ENCODE results near the gene RASSF6.

RASSF6 gene

GRCh38 chr4:73664470-73664869 is 44.2 kb upstream of the RASSF6 start:
- Histone ChIP-seq H3K9me3 (ENCODE audit: insufficient read depth, low read length) (no peaks in the 10 kb centered on the region), H3K27me3 (ENCODE audit: low read length) (no peaks in the 10 kb centered on the region), H2AFZ (ENCODE audit: low read depth, low read length, severe bottlenecking) (no peak overlapping the region), H3K9ac (ENCODE audit: low read length) (no peak overlapping the region), H3K4me2 (ENCODE audit: low read depth, low read length, poor library complexity, severe bottlenecking) (no peak overlapping the region), H3K9me2 (replicated peaks; ENCODE audit: insufficient read depth, low read length) (no peaks in the 10 kb centered on the region), H3K4me3 (ENCODE audit: insufficient read depth, low read length, poor library complexity, severe bottlenecking) (no peak overlapping the region), H3K79me2 (ENCODE audit: insufficient read depth, low read length) (no peaks in the 10 kb centered on the region), H3F3A (ENCODE audit: insufficient read depth) (no peaks in the 10 kb centered on the region), H3K36me3 (ENCODE audit: low read length) (no peaks in the 10 kb centered on the region), H3K27ac (ENCODE audit: low read depth, low read length) (no peak overlapping the region), H4K20me1 (ENCODE audit: low read depth, low read length) (no peaks in the 10 kb centered on the region)
- TF ChIP-seq CTCF (IDR thresholded peaks at IDR 0.05; ENCODE audit: insufficient read depth, low read length, poor library complexity, severe bottlenecking) (no peak), EZH2phosphoT487 (conservative IDR thresholded peaks at IDR 0.05; ENCODE audit: low read length) (no peak)

- Histone ChIP-seq H3K36me3 (ENCODE audit: low read length) (no peaks in the 10 kb centered on the region), H3K27ac (ENCODE audit: low read depth, low read length) (no peak overlapping the region), H3K9me3 (ENCODE audit: insufficient read depth, low read length) (no peaks in the 10 kb centered on the region)
These were observed 43.3 kb upstream of the RASSF6 start for GRCh38 chr4:73663576-73663975.

GRCh38 chr4:73662709-73663546 is 42.7 kb upstream of the RASSF6 start:
- no peak overlapping the region for H3K4me2 ChIP-seq (ENCODE audit: low read depth, low read length, poor library complexity, severe bottlenecking)
- no peaks in the 10 kb centered on the region for H3K36me3 ChIP-seq (ENCODE audit: low read length)
- H3K79me2 ChIP-seq (ENCODE audit: insufficient read depth, low read length), result no peaks in the 10 kb centered on the region
- no peaks in the 10 kb centered on the region for H3K27me3 ChIP-seq (ENCODE audit: low read length)
- no peaks in the 10 kb centered on the region for H3K9me3 ChIP-seq (ENCODE audit: insufficient read depth, low read length)
- H3K9ac ChIP-seq (ENCODE audit: low read length), result no peak overlapping the region
- H3F3A ChIP-seq (ENCODE audit: insufficient read depth), result no peaks in the 10 kb centered on the region
- H4K20me1 ChIP-seq (ENCODE audit: low read depth, low read length), result no peaks in the 10 kb centered on the region
- H3K9me2 ChIP-seq (replicated peaks; ENCODE audit: insufficient read depth, low read length), result no peaks in the 10 kb centered on the region
- no peak for TF ChIP-seq EZH2phosphoT487 (conservative IDR thresholded peaks at IDR 0.05; ENCODE audit: low read length)
- TF ChIP-seq CTCF (IDR thresholded peaks at IDR 0.05; ENCODE audit: insufficient read depth, low read length, poor library complexity, severe bottlenecking), result no peak
- no peak overlapping the region for H3K27ac ChIP-seq (ENCODE audit: low read depth, low read length)
- H3K4me3 ChIP-seq (ENCODE audit: insufficient read depth, low read length, poor library complexity, severe bottlenecking), result no peak overlapping the region
- peak overlapping the region; percentile 7 for H2AFZ ChIP-seq (ENCODE audit: low read depth, low read length, severe bottlenecking)

More at GRCh38 chr4:73663576-73663975, 43.3 kb upstream of the RASSF6 start:
- Histone ChIP-seq H3F3A (ENCODE audit: insufficient read depth) (no peaks in the 10 kb centered on the region), H3K4me2 (ENCODE audit: low read depth, low read length, poor library complexity, severe bottlenecking) (no peak overlapping the region), H4K20me1 (ENCODE audit: low read depth, low read length) (no peaks in the 10 kb centered on the region), H3K27me3 (ENCODE audit: low read length) (no peaks in the 10 kb centered on the region), H3K79me2 (ENCODE audit: insufficient read depth, low read length) (no peaks in the 10 kb centered on the region), H3K9me2 (replicated peaks; ENCODE audit: insufficient read depth, low read length) (no peaks in the 10 kb centered on the region), H3K9ac (ENCODE audit: low read length) (no peak overlapping the region), H2AFZ (ENCODE audit: low read depth, low read length, severe bottlenecking) (no peak overlapping the region), H3K4me3 (ENCODE audit: insufficient read depth, low read length, poor library complexity, severe bottlenecking) (no peak overlapping the region)
- TF ChIP-seq EZH2phosphoT487 (conservative IDR thresholded peaks at IDR 0.05; ENCODE audit: low read length), result no peak
- TF ChIP-seq CTCF (IDR thresholded peaks at IDR 0.05; ENCODE audit: insufficient read depth, low read length, poor library complexity, severe bottlenecking), result no peak
